NOMO-1 (cell line): ENCODE results near the gene CWC22.
"Not testable (repeated sequence)": the region's sequence is repeated elsewhere in the genome, so short reads cannot be mapped to it uniquely, and the experiment has no call there.

Experiments
- DNase-seq, 2 experiments: peaks; one replicate each; lab custom pipeline; 2025; ENCODE audit not compliant: unreplicated experiment in 2 of 2; lab: John Stamatoyannopoulos, UW

Gene CWC22

GRCh38 chr2:179952658-179953057 is 54.4 kb downstream of the CWC22 start:
- DNase-seq: no peak

- DNase-seq: no peak
These were observed 55.4 kb downstream of the CWC22 start for GRCh38 chr2:179951680-179952079.

DNA sequence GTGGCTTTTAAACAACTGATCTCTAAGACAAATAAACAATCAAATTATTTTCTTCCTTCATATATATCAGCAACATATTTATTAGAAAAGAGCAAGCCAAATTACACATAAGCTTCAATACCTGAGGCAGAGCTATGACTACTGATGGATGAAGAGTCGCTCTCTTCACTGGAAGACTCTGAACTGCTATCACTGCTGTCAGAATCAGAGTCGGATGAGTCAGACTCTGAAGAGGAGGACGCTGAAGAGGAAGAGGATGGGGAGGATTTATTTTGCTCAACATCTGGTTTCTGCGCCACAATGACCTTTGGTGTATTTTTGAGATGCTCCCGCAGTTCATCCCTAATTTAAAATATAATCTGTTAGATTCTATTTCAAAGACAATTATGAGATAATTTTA is 56.7 kb downstream of the CWC22 start:
- no peak for DNase-seq

DNA sequence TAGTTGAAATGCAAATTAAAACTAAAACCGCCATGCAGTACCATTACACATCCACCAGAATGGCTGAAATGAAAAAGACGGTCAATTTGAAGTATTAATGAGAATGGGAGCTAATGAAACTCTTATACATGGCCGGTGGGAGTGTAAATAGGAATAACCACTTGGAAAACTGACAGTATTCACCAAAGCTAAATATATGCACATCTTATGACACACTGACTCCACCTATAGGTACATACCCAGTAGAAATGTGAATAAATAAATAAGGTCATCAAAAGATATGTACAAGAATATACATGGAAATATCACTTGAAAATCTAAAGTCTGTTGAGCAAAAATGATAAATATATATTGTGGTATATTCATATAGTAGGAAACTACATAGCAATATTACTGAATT is 57.7 kb downstream of the CWC22 start:
- no peak for DNase-seq

GRCh38 chr2:179948058-179948457 is 59.0 kb downstream of the CWC22 start:
- no peak for DNase-seq

DNA sequence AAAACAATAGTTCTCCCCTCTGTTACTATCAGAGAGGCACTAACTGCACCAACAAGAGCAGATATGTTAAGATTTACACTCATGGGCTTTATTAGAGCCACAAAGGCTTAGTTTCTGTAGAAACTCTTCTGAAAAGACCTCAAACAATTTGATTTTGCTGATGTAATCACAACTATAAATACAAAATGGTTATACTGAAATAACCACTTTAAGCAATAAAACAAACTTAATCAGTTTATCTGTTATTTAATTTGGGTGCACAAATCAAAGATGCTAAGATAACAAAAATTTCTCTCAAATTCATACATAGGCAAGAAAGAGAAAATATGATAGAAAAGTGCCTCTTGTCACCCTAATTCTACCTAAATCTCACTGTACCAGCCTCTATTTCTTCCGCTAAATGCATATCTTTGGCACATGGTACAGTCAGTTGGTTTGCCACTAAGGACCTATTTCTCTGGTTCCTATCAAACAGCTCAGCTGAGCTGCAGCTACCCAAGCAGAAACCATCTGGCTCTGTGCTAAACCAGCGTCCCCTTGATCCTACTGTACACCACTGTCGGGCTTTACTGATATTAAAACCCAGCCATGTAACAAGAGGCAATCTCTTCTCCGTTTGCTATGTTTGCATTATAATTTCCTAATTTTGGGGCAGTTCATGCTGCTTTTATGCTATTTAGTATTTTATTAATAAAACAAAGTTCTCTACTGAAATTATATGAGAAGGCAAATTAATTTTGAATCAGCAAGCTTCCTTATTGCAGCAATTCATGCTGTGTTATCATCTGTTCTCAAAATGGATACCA is 60.1 kb downstream of the CWC22 start:
- no peak for DNase-seq

GRCh38 chr2:179946346-179946745 is 60.8 kb downstream of the CWC22 start:
- DNase-seq: no peak

GRCh38 chr2:179939259-179939658 is 67.8 kb downstream of the CWC22 start:
- DNase-seq: no peak

GRCh38 chr2:179938026-179938425 is 69.1 kb downstream of the CWC22 start:
- no peak for DNase-seq

DNA sequence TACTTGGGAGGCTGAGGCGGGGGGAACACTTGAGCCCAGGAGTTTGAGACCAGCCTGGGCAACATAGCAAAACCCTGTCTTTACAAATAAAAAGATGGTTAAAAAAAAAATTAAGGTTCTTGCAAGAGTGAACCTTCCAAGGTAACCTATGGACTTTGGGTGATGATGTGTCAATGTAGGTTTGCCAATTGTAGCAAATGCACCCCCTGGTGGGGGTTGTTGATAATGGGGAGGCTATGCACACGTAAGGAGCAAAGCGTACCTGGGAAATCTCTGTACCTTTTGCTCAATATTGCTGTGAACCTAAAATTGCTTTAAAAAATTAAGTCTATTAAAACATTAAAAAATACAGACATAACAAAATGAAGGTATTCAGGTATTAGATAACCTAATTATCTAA is 70.4 kb downstream of the CWC22 start:
- DNase-seq: no peak

- no peak for DNase-seq
These were observed 71.0 kb downstream of the CWC22 start for GRCh38 chr2:179936141-179936540.

DNA sequence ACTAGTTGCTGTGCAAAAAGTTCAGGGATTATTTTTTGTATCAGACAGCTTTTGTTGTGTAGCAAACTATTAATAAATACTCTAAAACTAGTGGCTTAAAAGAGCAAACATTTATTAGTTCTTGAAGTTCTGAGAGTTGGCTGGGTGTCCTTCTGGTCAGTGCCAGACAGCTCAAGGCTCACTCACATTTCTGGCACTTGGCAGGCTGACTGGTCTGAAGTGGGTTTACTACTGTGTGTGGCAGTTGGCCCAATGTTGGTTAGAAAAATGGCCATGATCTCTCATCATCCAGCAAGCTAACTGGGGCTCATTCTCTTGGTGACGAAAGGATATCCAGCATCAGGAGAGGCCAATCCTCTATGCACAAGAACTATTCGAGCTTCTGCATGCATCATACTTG is 74.3 kb downstream of the CWC22 start:
- DNase-seq: no peak

GRCh38 chr2:179931502-179931901 is 75.6 kb downstream of the CWC22 start:
- DNase-seq: no peak

- not testable (repeated sequence) for DNase-seq
These were observed 77.1 kb downstream of the CWC22 start for GRCh38 chr2:179929997-179930396.

- no peak for DNase-seq
These were observed 80.1 kb downstream of the CWC22 start for GRCh38 chr2:179927041-179927440.

- DNase-seq: no peak
These were observed 81.4 kb downstream of the CWC22 start for GRCh38 chr2:179925713-179926112.

DNA sequence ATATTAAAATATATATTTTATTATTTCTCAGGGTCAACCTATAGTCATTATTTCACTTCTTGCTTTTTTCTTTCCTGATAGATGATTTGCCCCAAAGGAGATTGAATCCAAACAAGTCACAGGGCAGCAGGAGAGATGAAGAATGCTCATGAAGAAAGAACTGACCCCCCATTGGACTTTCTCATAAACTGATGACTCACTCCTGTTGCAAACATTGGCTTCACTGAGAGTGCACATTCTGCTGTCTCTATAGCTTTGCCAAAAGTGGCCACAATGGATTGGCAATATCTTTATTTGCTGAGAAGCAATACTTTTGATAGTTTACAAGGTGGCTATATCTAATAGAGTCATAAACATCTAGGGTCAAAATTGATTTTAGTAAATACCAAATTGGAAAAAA is 89.8 kb downstream of the CWC22 start:
- DNase-seq: no peak

DNA sequence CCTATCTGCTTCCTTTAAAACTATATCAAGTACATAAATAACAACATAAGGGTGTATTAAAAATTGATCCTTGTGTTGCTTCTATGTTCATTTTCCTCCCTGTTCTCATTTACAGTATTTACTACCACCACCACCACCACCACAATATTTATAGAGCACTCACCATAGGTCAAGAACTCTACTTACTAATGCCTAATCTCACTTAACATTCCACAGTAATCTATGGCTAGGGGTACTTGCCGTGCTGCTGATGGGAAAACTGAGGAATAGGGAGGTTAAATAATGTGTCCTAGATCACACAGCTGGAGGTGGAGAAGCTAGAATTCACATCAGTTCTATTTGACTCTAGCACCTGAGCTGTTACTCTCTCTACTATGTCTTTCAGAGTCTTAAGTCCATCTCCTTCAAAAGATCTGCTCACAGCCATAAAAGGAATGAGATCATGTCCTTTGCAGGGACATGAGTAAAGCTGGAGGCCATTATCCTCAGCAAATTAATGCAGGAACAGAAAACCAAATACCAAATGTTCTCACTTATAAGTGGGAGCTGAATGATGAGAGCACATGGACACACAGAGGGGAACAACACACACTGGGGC is 91.6 kb downstream of the CWC22 start:
- DNase-seq: no peak

DNA sequence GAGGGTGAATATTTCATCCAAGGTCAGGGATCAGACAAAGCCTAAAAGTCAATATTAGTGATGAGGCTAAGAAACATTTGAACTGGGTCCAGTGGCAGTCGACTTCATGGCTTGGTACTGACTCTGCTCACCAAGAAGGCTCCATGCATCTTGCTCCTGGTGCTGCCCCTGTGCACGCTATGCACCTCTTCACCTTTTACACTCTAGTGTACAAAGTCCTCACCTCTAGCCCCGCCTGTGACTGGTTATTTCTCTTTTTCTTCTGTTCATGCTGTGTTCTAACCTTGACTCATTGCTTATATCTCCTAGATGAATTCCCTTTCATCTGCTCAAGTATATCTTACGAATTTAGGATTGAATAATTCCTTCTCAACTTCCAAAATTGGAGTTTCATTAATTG is 93.3 kb downstream of the CWC22 start:
- DNase-seq: no peak

GRCh38 chr2:179911569-179911968 is 95.5 kb downstream of the CWC22 start:
- no peak for DNase-seq

- no peak for DNase-seq
These were observed 96.4 kb downstream of the CWC22 start for GRCh38 chr2:179910735-179911113.

DNA sequence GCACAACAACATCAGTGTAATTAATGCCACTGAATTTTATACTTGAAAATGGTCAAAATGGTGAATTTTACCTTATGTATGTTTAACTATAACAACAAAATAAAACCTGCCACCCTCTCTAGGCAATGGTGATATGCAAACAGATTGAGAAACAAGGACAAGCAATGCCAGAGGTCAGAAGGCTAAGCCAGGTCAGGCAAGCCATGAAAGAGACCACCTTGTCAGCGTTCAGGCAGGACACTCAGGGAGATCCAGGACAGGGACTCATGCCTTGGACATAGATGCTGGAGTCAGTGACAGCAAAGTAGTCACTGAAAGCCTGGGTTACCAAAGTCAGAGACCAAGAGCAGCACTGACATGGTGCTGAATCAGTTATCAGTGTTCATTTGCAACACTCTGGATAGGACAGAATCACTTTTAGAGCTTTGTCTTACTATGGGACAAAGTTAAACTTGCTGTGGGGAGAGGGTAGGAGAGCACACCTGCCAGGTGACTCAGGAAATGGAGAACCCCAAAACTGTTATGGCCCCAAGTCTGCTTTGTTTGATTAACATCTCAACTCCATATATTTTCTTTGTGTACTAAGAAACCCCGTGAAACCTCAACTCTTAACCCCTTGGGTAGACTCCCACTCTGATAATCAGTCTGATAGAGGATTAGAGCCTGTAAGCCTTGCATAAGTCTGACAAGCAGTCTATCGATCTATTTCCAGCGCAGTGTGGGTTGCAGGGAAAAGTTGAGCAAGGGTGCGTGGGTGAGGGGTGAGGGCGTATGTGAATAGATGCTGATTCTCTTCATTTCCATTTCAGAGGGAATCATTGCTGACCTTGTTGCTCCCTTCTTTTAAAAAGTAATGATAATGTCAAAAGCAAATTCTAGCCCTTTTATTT is 97.0 kb downstream of the CWC22 start:
- DNase-seq: no peak
